GM12864 (cell line): ENCODE results near the gene GPANK1.

Source experiments
- DNase-seq: peaks from one replicate; pipeline ENCODE4 v3.0.0-alpha.2; 2011; ENCODE audit warnings: low read depth
- H3K4me3 ChIP-seq: 2 replicates; pipeline ENCODE4 v1.5.1; 2011; ENCODE audit warnings: mild to moderate bottlenecking, low read depth, low read length, control low read depth
- TF ChIP-seq, protein P1 (sequence below): IDR thresholded peaks from 2 replicates; pipeline ENCODE4 v1.5.1; 2011; ENCODE audit warnings: low read depth, mild to moderate bottlenecking, moderate library complexity, low read length, control low read depth, inconsistent platforms; ENCODE audit errors: missing control alignments

Gene GPANK1

GRCh38 chr6:31701666-31702404 lies 37.0 kb upstream of the GPANK1 start:
- peak overlapping the region; percentile 90 for H3K4me3 ChIP-seq
- TF ChIP-seq, protein P1, sequence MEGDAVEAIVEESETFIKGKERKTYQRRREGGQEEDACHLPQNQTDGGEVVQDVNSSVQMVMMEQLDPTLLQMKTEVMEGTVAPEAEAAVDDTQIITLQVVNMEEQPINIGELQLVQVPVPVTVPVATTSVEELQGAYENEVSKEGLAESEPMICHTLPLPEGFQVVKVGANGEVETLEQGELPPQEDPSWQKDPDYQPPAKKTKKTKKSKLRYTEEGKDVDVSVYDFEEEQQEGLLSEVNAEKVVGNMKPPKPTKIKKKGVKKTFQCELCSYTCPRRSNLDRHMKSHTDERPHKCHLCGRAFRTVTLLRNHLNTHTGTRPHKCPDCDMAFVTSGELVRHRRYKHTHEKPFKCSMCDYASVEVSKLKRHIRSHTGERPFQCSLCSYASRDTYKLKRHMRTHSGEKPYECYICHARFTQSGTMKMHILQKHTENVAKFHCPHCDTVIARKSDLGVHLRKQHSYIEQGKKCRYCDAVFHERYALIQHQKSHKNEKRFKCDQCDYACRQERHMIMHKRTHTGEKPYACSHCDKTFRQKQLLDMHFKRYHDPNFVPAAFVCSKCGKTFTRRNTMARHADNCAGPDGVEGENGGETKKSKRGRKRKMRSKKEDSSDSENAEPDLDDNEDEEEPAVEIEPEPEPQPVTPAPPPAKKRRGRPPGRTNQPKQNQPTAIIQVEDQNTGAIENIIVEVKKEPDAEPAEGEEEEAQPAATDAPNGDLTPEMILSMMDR: no peak
- DNase-seq: no peak

DNA sequence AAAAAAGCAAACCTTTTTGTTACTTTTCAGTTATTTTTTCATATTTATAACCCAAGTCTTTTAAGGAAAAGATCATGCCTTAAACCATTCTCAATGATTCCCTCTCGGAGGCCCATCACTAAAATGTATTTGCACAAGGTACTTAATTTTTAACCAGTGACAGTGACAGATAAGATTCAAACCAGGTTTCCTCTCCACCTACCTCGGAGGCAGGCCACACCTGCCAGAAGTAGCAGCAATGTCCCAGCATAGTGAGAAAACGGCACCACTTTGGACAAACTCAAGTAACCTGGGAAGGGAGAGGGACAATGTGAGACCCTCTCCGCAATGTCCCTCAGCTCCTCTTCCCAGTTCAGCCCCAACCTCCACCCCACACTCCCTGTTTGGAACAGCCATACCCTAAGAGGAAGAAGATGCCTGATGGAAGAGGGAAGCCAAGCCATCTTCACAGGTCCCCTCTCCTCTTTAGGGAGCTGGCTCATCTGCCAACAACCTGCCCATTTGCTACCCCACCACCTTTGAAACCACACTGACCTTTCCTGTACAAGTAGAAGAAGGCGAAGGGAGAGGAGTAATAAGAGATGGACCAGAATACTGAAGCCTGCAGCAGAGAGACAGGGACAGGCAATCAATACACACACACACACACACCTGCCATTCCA lies 36.1 kb upstream of the GPANK1 start:
- no peak overlapping the region for H3K4me3 ChIP-seq
- no peak for DNase-seq
- TF ChIP-seq, protein P1: no peak

DNA sequence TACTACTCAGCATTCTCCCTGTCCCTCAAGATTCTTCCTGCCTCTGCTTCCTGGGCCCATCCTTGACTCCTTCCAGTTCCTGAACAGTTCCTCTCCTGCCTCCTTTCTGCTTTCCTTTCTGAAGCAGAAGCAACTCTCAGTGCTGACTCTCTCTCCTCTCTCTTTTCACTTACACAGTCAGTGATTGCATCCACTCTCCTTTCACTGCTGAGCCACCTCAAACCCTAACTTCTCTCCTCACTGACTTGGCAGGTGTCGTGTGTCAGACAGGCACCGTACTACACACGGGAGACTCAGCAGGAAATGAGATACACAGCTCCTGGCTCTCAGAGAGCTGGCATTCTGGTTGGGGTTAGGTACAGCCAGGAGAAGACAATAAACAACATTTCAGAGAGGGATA lies 32.8 kb upstream of the GPANK1 start:
- no peak overlapping the region for H3K4me3 ChIP-seq
- TF ChIP-seq, protein P1: no peak
- no peak for DNase-seq

DNA sequence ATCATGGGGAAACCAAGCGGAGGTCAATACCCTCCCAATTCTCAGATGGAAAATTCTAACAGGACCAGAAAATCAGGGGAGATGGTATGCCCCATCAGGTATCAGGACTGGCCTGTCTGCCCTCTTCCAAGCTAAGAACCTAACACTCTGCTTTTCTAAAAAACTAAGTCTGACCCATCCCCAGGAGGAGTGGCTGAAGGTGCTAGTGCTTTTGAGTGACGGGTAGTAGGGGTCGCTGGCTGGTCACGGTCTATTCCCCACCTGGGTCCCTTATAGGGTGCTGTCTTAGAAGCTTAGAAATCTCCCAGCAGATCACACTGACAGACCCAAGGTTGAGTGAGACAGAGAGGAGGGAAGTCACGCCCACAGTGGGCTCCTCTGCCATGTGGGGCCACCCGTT lies 28.7 kb upstream of the GPANK1 start:
- no peak for DNase-seq

GRCh38 chr6:31692886-31693285 lies 28.1 kb upstream of the GPANK1 start:
- TF ChIP-seq, protein P1: no peak
- no peak for DNase-seq
- no peak overlapping the region for H3K4me3 ChIP-seq

More for the DNA sequence above, 28.7 kb upstream of the GPANK1 start:
- no peak overlapping the region for H3K4me3 ChIP-seq
- TF ChIP-seq, protein P1: no peak

GRCh38 chr6:31692353-31692752 lies 27.6 kb upstream of the GPANK1 start:
- TF ChIP-seq, protein P1: no peak
- DNase-seq: no peak
- no peak overlapping the region for H3K4me3 ChIP-seq
